ENCODE measurements around the gene MAP4K4. TPM values are rescaled to one million over a fixed set of nuclear protein-coding genes. Genes with fewer than 3 reads are reported as not detected.

The MAP4K4 gene
- total RNA-seq, 1 experiment from 2014 or later: 132 TPM

DNA sequence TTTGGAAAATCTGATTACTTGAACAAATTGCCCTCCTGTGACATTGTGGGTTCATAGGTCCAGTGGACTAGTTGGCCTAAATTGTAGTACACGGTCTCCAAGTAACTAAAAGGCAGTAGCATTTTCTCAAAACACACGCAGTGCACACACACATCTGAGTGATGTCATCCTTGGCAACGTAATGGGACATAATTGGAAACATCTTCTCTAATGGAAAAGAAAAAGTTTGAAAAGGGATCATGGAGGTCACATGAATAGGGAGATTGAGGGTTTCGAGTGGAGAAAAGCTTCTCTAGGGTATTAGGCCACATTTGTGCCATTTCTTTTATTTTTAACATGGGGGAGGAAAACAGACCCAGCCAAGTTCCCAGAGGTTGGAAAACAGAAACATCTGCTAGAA, 93.3 kb downstream of the MAP4K4 start:
- no peak overlapping the region for H2BK20ac ChIP-seq (ENCODE audit: low read depth, low read length, poor library complexity, severe bottlenecking)
- H4K20me1 ChIP-seq (ENCODE audit: control insufficient read depth, insufficient read depth, insufficient read length): no peaks in the 10 kb centered on the region
- peaks cover 15% of the 10 kb centered on the region; the same call in 1 of the 2 replicates for H3K79me2 ChIP-seq (ENCODE audit: insufficient read depth, low read length)
- no peak overlapping the region for H2BK12ac ChIP-seq (ENCODE audit: insufficient read length, low read depth, low read length)
- no peak overlapping the region for H2AFZ ChIP-seq (ENCODE audit: low read length)
- no peaks in the 10 kb centered on the region for H3K27me3 ChIP-seq (ENCODE audit: insufficient read depth, low read length)
- no peak overlapping the region for H3K23ac ChIP-seq (ENCODE audit: insufficient read length, low read depth, low read length)
- no peak overlapping the region for H3K4ac ChIP-seq (ENCODE audit: low read depth, low read length)
- peaks cover 3% of the 10 kb centered on the region; the same call in 1 of the 2 replicates for H3K4me1 ChIP-seq (ENCODE audit: insufficient read depth, low read length)
- WGBS (ENCODE audit: extremely low coverage, insufficient read length, low lambda C conversion rate): no CpG with 5 or more reads among the region's 4 CpGs
- H2AK5ac ChIP-seq (ENCODE audit: insufficient read length, low read length): no peak overlapping the region
- H3T11ph ChIP-seq (ENCODE audit: low read length): no peak overlapping the region
- Mint-ChIP-seq H3K27ac (peak overlapping the region in 2 of 3 experiments; percentile 2 to 36; a peak in 3 of 7 replicates), H3K4me3 (no peak overlapping the region), H3K27me3 (ENCODE audit: low read depth) (no peaks in the 10 kb centered on the region), H3K9me3 (no peaks in the 10 kb centered on the region), H3K4me1 (peaks cover 19 to 21% of the 10 kb centered on the region in 2 experiments), H3K36me3 (ENCODE audit: insufficient read depth in 1 of 3, low read depth in 3 of 3) (peaks cover 0 to 13% (median 5%) of the 10 kb centered on the region in 3 experiments; a peak in 5 of 7 replicates)
- H3K9ac ChIP-seq (ENCODE audit: extremely low read depth, insufficient read length, low read length): no peak overlapping the region
- no peak overlapping the region for H3K4me2 ChIP-seq (ENCODE audit: insufficient read depth, insufficient read length, low read length)
- no peak overlapping the region for H2BK15ac ChIP-seq (ENCODE audit: low read depth, low read length)
- no peaks in the 10 kb centered on the region for H3K23me2 ChIP-seq (ENCODE audit: insufficient read length, low read depth, low read length, poor library complexity, severe bottlenecking)
- H3K18ac ChIP-seq (ENCODE audit: insufficient read length, low read depth, low read length): no peak overlapping the region
- no peak overlapping the region for H3K27ac ChIP-seq (ENCODE audit: insufficient read length, low read depth, low read length)
- TF ChIP-seq, protein P1, sequence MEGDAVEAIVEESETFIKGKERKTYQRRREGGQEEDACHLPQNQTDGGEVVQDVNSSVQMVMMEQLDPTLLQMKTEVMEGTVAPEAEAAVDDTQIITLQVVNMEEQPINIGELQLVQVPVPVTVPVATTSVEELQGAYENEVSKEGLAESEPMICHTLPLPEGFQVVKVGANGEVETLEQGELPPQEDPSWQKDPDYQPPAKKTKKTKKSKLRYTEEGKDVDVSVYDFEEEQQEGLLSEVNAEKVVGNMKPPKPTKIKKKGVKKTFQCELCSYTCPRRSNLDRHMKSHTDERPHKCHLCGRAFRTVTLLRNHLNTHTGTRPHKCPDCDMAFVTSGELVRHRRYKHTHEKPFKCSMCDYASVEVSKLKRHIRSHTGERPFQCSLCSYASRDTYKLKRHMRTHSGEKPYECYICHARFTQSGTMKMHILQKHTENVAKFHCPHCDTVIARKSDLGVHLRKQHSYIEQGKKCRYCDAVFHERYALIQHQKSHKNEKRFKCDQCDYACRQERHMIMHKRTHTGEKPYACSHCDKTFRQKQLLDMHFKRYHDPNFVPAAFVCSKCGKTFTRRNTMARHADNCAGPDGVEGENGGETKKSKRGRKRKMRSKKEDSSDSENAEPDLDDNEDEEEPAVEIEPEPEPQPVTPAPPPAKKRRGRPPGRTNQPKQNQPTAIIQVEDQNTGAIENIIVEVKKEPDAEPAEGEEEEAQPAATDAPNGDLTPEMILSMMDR (conservative IDR thresholded peaks at IDR 0.05): no peak
- H4K5ac ChIP-seq (ENCODE audit: insufficient read length, low read depth, low read length): no peak overlapping the region
- no peak for DNase-seq
- no peak overlapping the region for H2BK5ac ChIP-seq (ENCODE audit: insufficient read length, low read length)
- no peak overlapping the region for H4K8ac ChIP-seq (replicated peaks; ENCODE audit: insufficient read length, low read depth, low read length)
- no peak overlapping the region for H4K91ac ChIP-seq (ENCODE audit: insufficient read length, low read depth, low read length)
- no peaks in the 10 kb centered on the region for H3K9me3 ChIP-seq (ENCODE audit: control insufficient read depth, low read depth, low read length)
- no peak overlapping the region for H3K14ac ChIP-seq (ENCODE audit: insufficient read depth, low read length)
- H2BK120ac ChIP-seq (ENCODE audit: low read depth, low read length, poor library complexity, severe bottlenecking): no peak overlapping the region
- H3K56ac ChIP-seq (ENCODE audit: insufficient read length, low read depth, low read length): no peak overlapping the region
- no peaks in the 10 kb centered on the region for H3K79me1 ChIP-seq (ENCODE audit: insufficient read depth, low read depth, low read length, poor library complexity, severe bottlenecking)

All from H9 (cell line).